GM12873 (cell line): Measurements from ENCODE around the gene MMP3.

Experiments
- TF ChIP-seq, protein P1 (sequence below): IDR thresholded peaks from 2 replicates; pipeline ENCODE4 v1.5.1; 2012; ENCODE audit warnings: low read depth, mild to moderate bottlenecking, moderate library complexity, low read length, control low read depth; ENCODE audit not compliant: insufficient read depth; ENCODE audit errors: missing control alignments

Gene MMP3

GRCh38 chr11:102843489-102843888 is at the start of gene MMP3:
MMP3 (minus strand) TSS chr11:102843609; CDS start chr11:102843546, 63 bp downstream.
- TF ChIP-seq, protein P1, sequence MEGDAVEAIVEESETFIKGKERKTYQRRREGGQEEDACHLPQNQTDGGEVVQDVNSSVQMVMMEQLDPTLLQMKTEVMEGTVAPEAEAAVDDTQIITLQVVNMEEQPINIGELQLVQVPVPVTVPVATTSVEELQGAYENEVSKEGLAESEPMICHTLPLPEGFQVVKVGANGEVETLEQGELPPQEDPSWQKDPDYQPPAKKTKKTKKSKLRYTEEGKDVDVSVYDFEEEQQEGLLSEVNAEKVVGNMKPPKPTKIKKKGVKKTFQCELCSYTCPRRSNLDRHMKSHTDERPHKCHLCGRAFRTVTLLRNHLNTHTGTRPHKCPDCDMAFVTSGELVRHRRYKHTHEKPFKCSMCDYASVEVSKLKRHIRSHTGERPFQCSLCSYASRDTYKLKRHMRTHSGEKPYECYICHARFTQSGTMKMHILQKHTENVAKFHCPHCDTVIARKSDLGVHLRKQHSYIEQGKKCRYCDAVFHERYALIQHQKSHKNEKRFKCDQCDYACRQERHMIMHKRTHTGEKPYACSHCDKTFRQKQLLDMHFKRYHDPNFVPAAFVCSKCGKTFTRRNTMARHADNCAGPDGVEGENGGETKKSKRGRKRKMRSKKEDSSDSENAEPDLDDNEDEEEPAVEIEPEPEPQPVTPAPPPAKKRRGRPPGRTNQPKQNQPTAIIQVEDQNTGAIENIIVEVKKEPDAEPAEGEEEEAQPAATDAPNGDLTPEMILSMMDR, result no peak

DNA sequence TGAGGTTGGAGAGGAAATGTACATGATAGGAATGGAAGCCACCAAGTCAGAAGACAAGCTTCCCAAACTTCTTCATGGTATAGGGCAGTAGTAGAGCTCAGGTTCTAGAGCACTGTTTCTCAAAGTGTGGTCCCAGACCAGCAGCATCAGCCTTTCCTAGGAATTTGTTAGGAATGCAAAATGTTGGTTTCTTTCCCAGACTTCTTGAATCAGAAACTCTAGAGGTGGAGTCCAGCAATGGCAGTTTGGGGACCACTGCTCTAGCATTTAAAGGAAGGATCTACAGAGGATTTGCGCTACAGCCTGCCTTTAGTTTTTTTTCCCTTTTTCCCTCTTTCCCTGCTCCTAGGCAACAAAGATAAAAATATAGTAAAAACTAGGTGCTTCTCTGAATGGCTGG is 48.3 kb upstream of the MMP3 start:
- TF ChIP-seq, protein P1, result no peak

DNA sequence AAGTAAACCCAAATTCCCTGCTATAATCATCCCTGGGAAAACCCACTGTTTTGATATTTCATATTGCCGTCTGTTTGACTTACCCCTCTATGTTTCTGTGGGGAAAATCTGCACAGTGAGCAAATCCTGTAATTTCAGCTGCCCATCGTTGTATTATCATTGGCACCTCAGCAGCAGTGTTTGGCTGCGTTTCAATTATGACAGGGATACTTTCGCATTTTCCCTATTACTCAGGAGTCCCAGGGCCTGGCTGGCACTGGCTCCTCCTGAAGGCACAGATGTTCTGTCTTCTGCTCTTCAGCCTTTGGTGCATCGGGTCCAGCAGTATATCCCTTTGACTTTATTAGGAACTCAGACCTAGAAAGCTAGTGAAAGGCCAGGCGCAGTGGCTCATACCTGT is 43.6 kb upstream of the MMP3 start:
- TF ChIP-seq, protein P1, result no peak

- TF ChIP-seq, protein P1, result no peak
Observed at GRCh38 chr11:102883141-102883540, 39.7 kb upstream of the MMP3 start.

- TF ChIP-seq, protein P1, result no peak
Observed at GRCh38 chr11:102882389-102883024, 39.1 kb upstream of the MMP3 start.

DNA sequence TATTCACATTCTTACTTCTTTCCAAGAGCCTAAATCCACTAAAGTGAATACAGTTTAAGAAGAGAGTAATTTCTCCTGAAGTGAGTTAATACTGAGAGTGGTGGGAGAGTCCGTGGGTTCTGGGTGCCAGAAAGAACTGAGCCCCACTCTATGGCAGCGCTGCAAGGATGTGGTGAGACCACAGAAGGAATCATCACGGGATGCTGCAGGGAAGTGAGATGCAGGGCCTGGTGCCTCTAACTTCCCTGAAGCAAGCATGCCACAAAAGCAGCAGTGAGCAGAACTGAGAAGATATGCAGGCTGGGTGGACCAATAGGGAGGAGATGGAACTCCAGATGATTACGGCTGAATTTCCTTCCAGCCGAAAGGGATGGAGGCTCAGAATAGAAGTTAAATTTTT is 36.4 kb upstream of the MMP3 start:
- TF ChIP-seq, protein P1, result no peak

GRCh38 chr11:102878595-102878994 is 35.2 kb upstream of the MMP3 start:
- TF ChIP-seq, protein P1, result no peak

GRCh38 chr11:102874852-102875251 is 31.4 kb upstream of the MMP3 start, which contains the start of gene MMP12:
MMP12 (minus strand) TSS chr11:102874982; CDS start chr11:102874937, 45 bp downstream.
- TF ChIP-seq, protein P1, result no peak
